Natural killer cell (primary cell): Measurements from ENCODE around the gene SND1. TPM values are rescaled to one million over a fixed set of nuclear protein-coding genes. Genes with fewer than 3 reads are reported as not detected.

Source experiments
- ATAC-seq, 3 donors: fragments of 150-1000 bp in 2 of 3; fragments of 200-7000 bp in 1 of 3; cut with Tn5 transposase; 1 replicate in 1 of 3; 2 replicates in 2 of 3; pipeline ENCODE4 v1.10.0; 2021; ENCODE audit warnings: mild to moderate bottlenecking in 2 of 3, moderate library complexity in 2 of 3
- DNase-seq, 2 donors: peaks; one replicate each; pipeline versions ENCODE4 v3.0.0 to v3.0.0-alpha.2; 2013 to 2021; ENCODE audit warnings: mixed read lengths in 1 of 2
- H3K27ac ChIP-seq: one replicate; pipeline ENCODE4 v1.5.1; 2013; ENCODE audit warnings: mild to moderate bottlenecking, low read length
- H3K27me3 ChIP-seq: one replicate; pipeline ENCODE4 v1.6.1; 2013; ENCODE audit warnings: low read length; ENCODE audit not compliant: control insufficient read depth, insufficient read depth
- H3K36me3 ChIP-seq: one replicate; pipeline ENCODE4 v1.6.1; 2013; ENCODE audit warnings: low read length; ENCODE audit not compliant: control insufficient read depth, insufficient read depth
- H3K4me1 ChIP-seq: one replicate; pipeline ENCODE4 v1.6.1; 2013; ENCODE audit warnings: low read length; ENCODE audit not compliant: control insufficient read depth, insufficient read depth
- H3K4me3 ChIP-seq: one replicate; pipeline ENCODE4 v1.5.1; 2013; ENCODE audit warnings: low read length
- H3K9me3 ChIP-seq: one replicate; pipeline ENCODE4 v1.6.1; 2013; ENCODE audit warnings: low read length; ENCODE audit not compliant: control insufficient read depth, insufficient read depth
- H3K27ac Mint-ChIP-seq, 2 donors: one replicate each; pipeline ENCODE4 v1.8.0; 2022; ENCODE audit warnings: mild to moderate bottlenecking in 2 of 2, mixed read lengths in 2 of 2, moderate library complexity in 1 of 2
- H3K27me3 Mint-ChIP-seq, 2 donors: one replicate each; pipeline ENCODE4 v1.8.0; 2022; ENCODE audit warnings: low read depth in 2 of 2, mixed read lengths in 2 of 2
- H3K36me3 Mint-ChIP-seq: one replicate; pipeline ENCODE4 v1.8.0; 2022; ENCODE audit warnings: mixed read lengths
- H3K4me1 Mint-ChIP-seq, 2 donors: one replicate each; pipeline ENCODE4 v1.8.0; 2022; ENCODE audit warnings: mixed read lengths in 2 of 2
- H3K4me3 Mint-ChIP-seq: one replicate; pipeline ENCODE4 v1.8.0; 2022; ENCODE audit warnings: mild to moderate bottlenecking, moderate library complexity, mixed read lengths
- H3K9me3 Mint-ChIP-seq, 2 donors: one replicate each; pipeline ENCODE4 v1.8.0; 2022; ENCODE audit warnings: mixed read lengths in 2 of 2
- CTCF ChIP-seq: fragments of 200-600 bp; IDR thresholded peaks from one replicate; pipeline ENCODE4 v1.8.0; 2022; ENCODE audit warnings: antibody characterized with exemption
- WGBS: methylation state at CpG from one replicate; pipeline ENCODE4 v1.1.7; 2013; ENCODE audit warnings: missing lambda C conversion rate; ENCODE audit not compliant: insufficient coverage; 5-methylcytosine and 5-hydroxymethylcytosine counted together
- intact Hi-C: fragments of 100-400 bp; cut with micrococcal nuclease; formaldehyde crosslinking; loops from one replicate; pipeline ENCODE4 v1.14.2; 2022
- total RNA-seq, 4 donors: library from RNA; stranded (reverse); fragments of 120-200 nt in 1 of 4; gene quantifications; one replicate each; pipeline versions ENCODE4 v1.2.3 to v1.2.4, GENCODE V29; 2013 to 2022

The SND1 gene
- total RNA-seq, 3 donors from 2014 or later (not counting 1 experiment from before 2014, with no cell fraction given), result 149 to 188 (median 149) TPM

GRCh38 chr7:128071801-128072200, 419.8 kb downstream of the SND1 start:
- H3K27me3 ChIP-seq, result no peaks in the 10 kb centered on the region
- TF ChIP-seq CTCF, result no peak
- H3K4me3 ChIP-seq, result no peak overlapping the region
- Mint-ChIP-seq H3K27me3 (no peaks in the 10 kb centered on the region), H3K9me3 (no peaks in the 10 kb centered on the region), H3K4me1 (peaks cover 5 to 11% of the 10 kb centered on the region in 2 donors), H3K27ac (no peak overlapping the region), H3K4me3 (no peak overlapping the region), H3K36me3 (no peaks in the 10 kb centered on the region)
- intact Hi-C loops, result no loop called here
- DNase-seq (no peak), ATAC-seq (peak in 1 of 3 donors; percentile 33)
- peaks cover 4% of the 10 kb centered on the region for H3K36me3 ChIP-seq
- H3K9me3 ChIP-seq, result no peaks in the 10 kb centered on the region
- WGBS, result 79% methylated on average over 11 of the region's 11 CpGs
- H3K27ac ChIP-seq, result no peak overlapping the region
- peaks cover 4% of the 10 kb centered on the region for H3K4me1 ChIP-seq

DNA sequence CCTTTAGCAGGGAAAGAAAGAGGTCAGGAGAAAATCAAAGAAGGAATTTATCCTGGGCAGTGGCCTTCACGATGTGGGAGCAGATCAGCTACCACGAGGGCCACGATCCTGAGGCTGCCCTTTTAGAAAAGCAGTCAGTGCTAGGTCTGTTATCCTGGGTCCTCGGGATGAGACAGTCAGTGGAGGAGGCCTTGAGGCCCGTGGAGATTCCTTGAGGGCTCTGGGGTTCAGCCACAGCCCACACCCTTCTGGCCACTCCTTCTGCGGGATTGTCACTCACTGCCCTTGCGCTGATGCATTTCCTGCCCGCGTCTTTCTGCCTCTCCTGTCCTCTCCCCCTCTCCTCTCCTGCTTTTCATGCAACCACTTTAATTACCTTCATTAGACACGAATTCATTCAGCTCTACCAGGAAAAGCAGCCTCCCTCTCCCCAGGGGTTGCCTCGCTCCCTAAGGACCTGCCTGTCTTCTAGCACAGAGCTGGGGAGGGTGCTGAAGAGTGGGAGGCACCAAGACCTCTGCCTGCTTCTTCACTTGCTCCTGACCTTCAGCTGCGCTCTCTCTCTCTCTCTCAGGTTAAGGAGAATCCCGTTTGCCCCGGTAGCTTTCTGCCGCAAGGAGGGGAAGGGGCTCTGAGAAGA, 421.8 kb downstream of the SND1 start:
- H3K4me3 Mint-ChIP-seq, result no peak overlapping the region
- no peak overlapping the region for H3K4me3 ChIP-seq
- peaks cover 5 to 11% of the 10 kb centered on the region in 2 donors for H3K4me1 Mint-ChIP-seq
- no peak for TF ChIP-seq CTCF
- no peaks in the 10 kb centered on the region for H3K36me3 Mint-ChIP-seq
- intact Hi-C loops, result no loop called here
- ATAC-seq (no peak), DNase-seq (no peak)
- no peak overlapping the region for H3K27ac Mint-ChIP-seq
- peaks cover 17% of the 10 kb centered on the region for H3K36me3 ChIP-seq
- H3K27ac ChIP-seq, result no peak overlapping the region
- no peaks in the 10 kb centered on the region for H3K27me3 Mint-ChIP-seq
- no peaks in the 10 kb centered on the region for H3K27me3 ChIP-seq
- H3K9me3 ChIP-seq, result no peaks in the 10 kb centered on the region
- peaks cover 4% of the 10 kb centered on the region for H3K4me1 ChIP-seq
- no peaks in the 10 kb centered on the region for H3K9me3 Mint-ChIP-seq
- WGBS, result 89% methylated on average over 15 of the region's 15 CpGs

DNA sequence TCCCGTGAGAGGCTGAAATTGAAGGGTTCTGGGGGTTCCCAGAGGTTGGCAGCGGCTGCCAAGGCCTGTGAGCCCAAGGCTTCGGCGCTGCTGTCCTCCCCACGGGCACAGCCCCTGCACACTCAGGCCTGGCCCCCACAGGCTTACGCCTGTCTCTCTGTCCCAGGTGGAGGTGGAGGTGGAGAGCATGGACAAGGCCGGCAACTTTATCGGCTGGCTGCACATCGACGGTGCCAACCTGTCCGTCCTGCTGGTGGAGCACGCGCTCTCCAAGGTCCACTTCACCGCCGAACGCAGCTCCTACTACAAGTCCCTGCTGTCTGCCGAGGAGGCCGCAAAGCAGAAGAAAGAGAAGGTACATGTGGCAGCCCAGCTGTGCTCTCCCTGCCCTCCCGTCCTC, 422.3 kb downstream of the SND1 start:
- H3K36me3 Mint-ChIP-seq, result no peaks in the 10 kb centered on the region

More for the DNA sequence above, 422.3 kb downstream of the SND1 start:
- WGBS, result 93% methylated on average over 19 of the region's 19 CpGs
- Mint-ChIP-seq H3K4me1 (peaks cover 5 to 11% of the 10 kb centered on the region in 2 donors), H3K9me3 (no peaks in the 10 kb centered on the region), H3K27me3 (no peaks in the 10 kb centered on the region), H3K27ac (no peak overlapping the region), H3K4me3 (no peak overlapping the region)
- ATAC-seq (no peak), DNase-seq (no peak)
- H3K27ac ChIP-seq, result no peak overlapping the region
- H3K9me3 ChIP-seq, result no peaks in the 10 kb centered on the region
- TF ChIP-seq CTCF, result no peak
- intact Hi-C loops, result no loop called here
- peaks cover 4% of the 10 kb centered on the region for H3K4me1 ChIP-seq
- peaks cover 22% of the 10 kb centered on the region for H3K36me3 ChIP-seq
- H3K27me3 ChIP-seq, result no peaks in the 10 kb centered on the region
- no peak overlapping the region for H3K4me3 ChIP-seq
